Gastroesophageal sphincter (tissue), 4 donors: ENCODE results near the gene RASSF1. TPM values are rescaled to one million over a fixed set of nuclear protein-coding genes. Genes with fewer than 3 reads are reported as not detected.

ENCODE experiments used
- ATAC-seq: fragments of 150-250 bp; one replicate; pipeline ENCODE4 v1.9.1; 2016; ENCODE audit warnings: mild to moderate bottlenecking, moderate library complexity
- H3K27ac ChIP-seq, 4 donors: fragments of 200-600 bp; sonication (generic) in 3 of 4; 1 replicate in 3 of 4; 2 replicates in 1 of 4; pipeline ENCODE4 v1.5.1; 2016 to 2019
- H3K27me3 ChIP-seq: fragments of 200-600 bp; sonication (generic); one replicate; pipeline ENCODE4 v1.5.1; 2019
- H3K36me3 ChIP-seq, 2 donors: fragments of 200-600 bp; sonication (generic); one replicate each; pipeline ENCODE4 v1.5.1; 2019; ENCODE audit warnings: control low read depth in 1 of 2
- H3K4me1 ChIP-seq, 3 donors: fragments of 200-600 bp; sonication (generic); 1 replicate in 2 of 3; 2 replicates in 1 of 3; pipeline ENCODE4 v1.5.1; 2016 to 2019; ENCODE audit warnings: control low read depth in 2 of 3
- H3K4me3 ChIP-seq, 2 donors: fragments of 200-600 bp; sonication (generic); one replicate each; pipeline ENCODE4 v1.5.1; 2019; ENCODE audit warnings: mild to moderate bottlenecking in 1 of 2, moderate library complexity in 1 of 2
- H3K9me3 ChIP-seq, 3 donors: fragments of 200-600 bp; sonication (generic); one replicate each; pipeline ENCODE4 v1.5.1; 2017 to 2019; ENCODE audit warnings: control low read depth in 2 of 3
- EP300 ChIP-seq: sonication (generic); formaldehyde crosslinking; IDR thresholded peaks from one replicate; pipeline ENCODE4 v1.6.1; 2017; ENCODE audit warnings: antibody characterized with exemption, mild to moderate bottlenecking
- POLR2A ChIP-seq, 2 donors: fragments of 450-650 bp; IDR thresholded peaks; one replicate each; pipeline ENCODE4 v1.6.1; 2017; ENCODE audit warnings: antibody characterized with exemption in 2 of 2, mild to moderate bottlenecking in 2 of 2, moderate library complexity in 1 of 2
- POLR2AphosphoS5 ChIP-seq: sonication (generic); formaldehyde crosslinking; IDR thresholded peaks from one replicate; pipeline ENCODE4 v1.6.1; 2017; ENCODE audit warnings: antibody characterized with exemption
- WGBS, 2 donors: methylation state at CpG; one replicate each; pipeline ENCODE4 v1.1.5; 2018; ENCODE audit warnings: low coverage in 1 of 2; 5-methylcytosine and 5-hydroxymethylcytosine counted together
- total RNA-seq, 4 donors: library from RNA; depleted of rRNA; stranded (reverse); fragments of >200 nt; gene quantifications; one replicate each; pipeline ENCODE4 v1.1.0, GENCODE V29; 2016
- TF ChIP-seq, protein P1 (sequence below), 4 experiments: fragments of 200-600 bp in 2 of 4; fragments of 450-650 bp in 2 of 4; sonication (generic) in 1 of 4; IDR thresholded peaks; one replicate each; pipeline ENCODE4 v1.5.1; 2017 to 2019; ENCODE audit warnings: antibody characterized with exemption in 4 of 4, mild to moderate bottlenecking in 2 of 4, moderate library complexity in 2 of 4

RASSF1 gene
- total RNA-seq, 4 donors from 2014 or later, result 24.5 to 40.3 (median 26.9) TPM

DNA sequence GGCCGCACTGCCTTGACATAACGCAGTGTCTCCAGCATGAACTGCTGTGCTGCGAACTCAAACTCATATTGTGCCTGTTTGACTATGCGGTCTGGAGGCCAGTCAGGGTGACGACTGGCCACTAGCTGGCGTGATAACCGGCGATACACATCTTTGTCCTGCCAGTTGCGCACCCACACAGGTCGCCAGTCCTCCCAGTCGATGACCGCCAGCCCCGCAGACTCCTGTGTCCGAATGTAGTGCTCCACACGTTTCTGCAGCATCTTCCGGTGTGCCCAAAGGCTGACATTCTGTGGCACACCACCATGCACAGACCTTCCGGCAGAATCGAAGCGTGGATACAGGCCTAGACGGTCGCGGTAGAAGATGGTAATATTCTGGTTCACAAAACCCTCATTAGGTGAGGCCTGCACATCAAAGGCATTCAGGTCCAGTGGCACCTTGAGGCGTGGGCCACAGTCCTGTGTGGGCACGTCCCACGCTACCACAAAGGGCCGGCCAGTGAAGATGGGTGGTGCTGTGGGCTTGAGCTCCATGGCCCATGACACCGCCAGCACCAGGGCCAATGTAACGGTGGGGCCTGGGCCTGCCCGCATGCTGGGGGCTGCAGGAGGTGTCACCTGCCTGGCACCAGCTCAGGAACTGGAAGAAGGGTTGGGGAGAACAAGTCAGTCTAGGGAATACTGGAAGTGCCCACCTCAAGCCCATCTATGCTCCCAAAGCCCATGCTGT is 20.6 kb downstream of the RASSF1 start:
- Histone ChIP-seq H3K9me3 (no peaks in the 10 kb centered on the region), H3K27ac (peak overlapping the region in 3 of 4 donors; percentile 94 to 97 (median 96)), H3K4me3 (peak overlapping the region; percentile 51 to 89), H3K4me1 (peaks cover 0 to 81% (median 46%) of the 10 kb centered on the region in 3 donors), H3K36me3 (peaks cover 0 to 47% of the 10 kb centered on the region in 2 donors), H3K27me3 (no peaks in the 10 kb centered on the region)
- WGBS, 2 donors, result 45% methylated on average over 4 of the region's 29 CpGs; no CpG with 5 or more reads in 1 of the 2 donors
- TF ChIP-seq EP300, result no peak
- TF ChIP-seq, protein P1, sequence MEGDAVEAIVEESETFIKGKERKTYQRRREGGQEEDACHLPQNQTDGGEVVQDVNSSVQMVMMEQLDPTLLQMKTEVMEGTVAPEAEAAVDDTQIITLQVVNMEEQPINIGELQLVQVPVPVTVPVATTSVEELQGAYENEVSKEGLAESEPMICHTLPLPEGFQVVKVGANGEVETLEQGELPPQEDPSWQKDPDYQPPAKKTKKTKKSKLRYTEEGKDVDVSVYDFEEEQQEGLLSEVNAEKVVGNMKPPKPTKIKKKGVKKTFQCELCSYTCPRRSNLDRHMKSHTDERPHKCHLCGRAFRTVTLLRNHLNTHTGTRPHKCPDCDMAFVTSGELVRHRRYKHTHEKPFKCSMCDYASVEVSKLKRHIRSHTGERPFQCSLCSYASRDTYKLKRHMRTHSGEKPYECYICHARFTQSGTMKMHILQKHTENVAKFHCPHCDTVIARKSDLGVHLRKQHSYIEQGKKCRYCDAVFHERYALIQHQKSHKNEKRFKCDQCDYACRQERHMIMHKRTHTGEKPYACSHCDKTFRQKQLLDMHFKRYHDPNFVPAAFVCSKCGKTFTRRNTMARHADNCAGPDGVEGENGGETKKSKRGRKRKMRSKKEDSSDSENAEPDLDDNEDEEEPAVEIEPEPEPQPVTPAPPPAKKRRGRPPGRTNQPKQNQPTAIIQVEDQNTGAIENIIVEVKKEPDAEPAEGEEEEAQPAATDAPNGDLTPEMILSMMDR (IDR thresholded peaks at IDR 0.05), result no peak
- no peak for TF ChIP-seq POLR2AphosphoS5
- TF ChIP-seq POLR2A (IDR thresholded peaks at IDR 0.05), result no peak
- no peak for ATAC-seq

DNA sequence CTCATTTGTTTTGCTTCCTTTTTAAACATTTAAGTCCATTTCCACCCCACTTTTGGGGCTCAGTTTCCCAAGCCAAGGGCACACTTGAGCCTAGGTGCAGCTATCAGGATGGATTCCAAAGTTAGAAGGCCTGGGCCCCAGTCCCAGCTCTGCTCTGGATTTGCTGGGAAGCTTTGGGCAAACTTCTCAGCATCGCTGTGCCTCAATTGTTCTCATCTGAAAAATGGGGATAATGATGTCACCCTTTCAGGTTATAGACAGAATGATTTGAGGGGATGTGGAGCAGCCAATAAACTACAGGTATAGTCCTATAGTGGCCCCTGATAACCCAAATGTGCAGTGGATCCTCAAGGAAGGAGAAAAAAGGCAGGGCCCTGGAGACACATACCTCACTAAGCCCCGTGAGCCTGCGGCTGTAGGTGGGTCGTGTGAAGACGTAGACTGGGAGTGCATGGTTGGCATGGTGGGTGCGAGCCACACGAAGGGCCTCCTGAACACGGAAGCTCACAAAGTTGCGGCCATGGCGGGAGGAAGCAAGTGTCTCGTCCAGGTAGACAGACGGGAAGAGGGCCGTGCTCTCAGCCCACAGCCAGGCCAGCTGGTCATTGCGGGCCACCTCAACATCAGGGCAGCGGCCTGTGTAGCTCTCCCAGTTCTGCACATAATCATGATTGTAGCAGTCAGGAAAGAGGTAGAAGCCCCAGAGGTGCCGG is 21.3 kb downstream of the RASSF1 start:
- Histone ChIP-seq H3K27me3 (no peaks in the 10 kb centered on the region), H3K4me1 (peaks cover 0 to 74% (median 44%) of the 10 kb centered on the region in 3 donors), H3K4me3 (peak overlapping the region in 1 of 2 donors; percentile 89), H3K27ac (peak overlapping the region in 2 of 4 donors; percentile 4 to 97), H3K36me3 (peaks cover 0 to 53% of the 10 kb centered on the region in 2 donors), H3K9me3 (no peaks in the 10 kb centered on the region)
- no peak for ATAC-seq
- 81 to 85% methylated on average over 5 to 9 of the region's 16 CpGs for WGBS, 2 donors
- TF ChIP-seq POLR2AphosphoS5 (no peak), POLR2A (IDR thresholded peaks at IDR 0.05) (no peak), EP300 (no peak)
- TF ChIP-seq, protein P1 (IDR thresholded peaks at IDR 0.05), result no peak

DNA sequence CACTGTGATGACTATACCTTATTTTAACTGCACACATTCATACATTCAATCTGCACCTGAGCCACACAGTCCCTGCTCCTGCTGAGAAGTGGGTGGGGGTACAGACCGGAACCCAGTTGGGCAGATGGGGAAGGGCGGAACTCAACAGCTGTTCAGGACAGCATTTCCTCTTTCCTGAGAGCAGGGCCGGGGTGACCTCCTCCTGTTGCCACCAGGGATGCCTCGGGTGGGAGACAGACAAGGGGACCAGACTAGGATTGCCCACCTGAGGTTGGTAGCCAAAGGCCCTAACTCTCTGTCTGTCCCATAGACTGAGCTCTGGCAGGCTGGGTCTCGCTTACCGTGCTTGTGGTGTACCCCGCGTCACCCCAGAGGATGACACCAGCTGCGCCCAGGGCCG is 22.0 kb downstream of the RASSF1 start:
- Histone ChIP-seq H3K9me3 (no peaks in the 10 kb centered on the region), H3K27me3 (no peaks in the 10 kb centered on the region), H3K4me3 (peak overlapping the region in 1 of 2 donors; percentile 89), H3K36me3 (peaks cover 0 to 54% of the 10 kb centered on the region in 2 donors), H3K27ac (peak overlapping the region in 2 of 4 donors; percentile 10 to 97), H3K4me1 (peaks cover 0 to 67% (median 40%) of the 10 kb centered on the region in 3 donors)
- WGBS, 2 donors, result no CpG with 5 or more reads among the region's 10 CpGs
- no peak for ATAC-seq
- TF ChIP-seq EP300 (no peak), POLR2AphosphoS5 (no peak), POLR2A (IDR thresholded peaks at IDR 0.05) (no peak)
- TF ChIP-seq, protein P1 (IDR thresholded peaks at IDR 0.05), result no peak

DNA sequence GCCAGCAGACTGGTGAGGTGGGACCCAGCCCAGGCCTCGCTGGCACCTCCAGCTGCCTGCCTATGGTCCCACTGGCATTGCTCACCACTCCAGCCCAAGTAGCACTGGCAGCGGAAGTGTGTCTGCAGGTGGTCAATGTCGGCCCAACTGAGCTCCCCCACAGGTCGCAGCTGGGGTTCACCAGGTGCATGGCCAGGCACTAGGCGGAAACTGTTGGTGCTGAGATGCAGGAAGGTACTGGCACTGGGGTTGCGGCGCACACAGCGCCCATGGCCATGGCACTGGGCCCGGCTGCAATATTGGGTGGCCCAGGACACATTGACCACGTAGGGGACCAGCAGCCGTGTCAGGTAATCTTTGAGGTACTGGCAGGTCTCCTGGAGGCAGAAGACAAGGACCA is 22.5 kb downstream of the RASSF1 start:
- ATAC-seq, result no peak
- H3K9me3 ChIP-seq, result no peaks in the 10 kb centered on the region
- H3K4me1 ChIP-seq, result peaks cover 0 to 62% (median 40%) of the 10 kb centered on the region in 3 donors
- H3K27me3 ChIP-seq, result no peaks in the 10 kb centered on the region
- WGBS, 2 donors, result 67% methylated on average over 2 of the region's 11 CpGs; no CpG with 5 or more reads in 1 of the 2 donors
- peaks cover 0 to 54% of the 10 kb centered on the region in 2 donors for H3K36me3 ChIP-seq
- no peak for TF ChIP-seq EP300
- TF ChIP-seq, protein P1 (IDR thresholded peaks at IDR 0.05), result no peak
- no peak for TF ChIP-seq POLR2A (IDR thresholded peaks at IDR 0.05)
- TF ChIP-seq POLR2AphosphoS5, result no peak
- H3K27ac ChIP-seq, result peak overlapping the region in 3 of 4 donors; percentile 7 to 24 (median 10)
- H3K4me3 ChIP-seq, result peak overlapping the region in 1 of 2 donors; percentile 89
